Upper lobe of right lung (tissue), 1 donor: ENCODE data around the gene GAN. TPM values are rescaled to one million over a fixed set of nuclear protein-coding genes. Genes with fewer than 3 reads are reported as not detected.

Experiments used
- ATAC-seq: fragments of 200-7000 bp; cut with Tn5 transposase; one replicate; pipeline ENCODE4 v1.9.1; 2020; ENCODE audit warnings: mild to moderate bottlenecking, moderate library complexity
- DNase-seq: peaks from one replicate; pipeline ENCODE4 v3.0.0-alpha.2; 2020
- H3K27ac ChIP-seq: fragments of 200-600 bp; one replicate; pipeline ENCODE4 v1.8.0; 2022
- H3K27me3 ChIP-seq: fragments of 200-600 bp; one replicate; pipeline ENCODE4 v1.8.0; 2022; ENCODE audit warnings: mild to moderate bottlenecking
- H3K36me3 ChIP-seq: fragments of 200-600 bp; one replicate; pipeline ENCODE4 v1.8.0; 2022
- H3K4me1 ChIP-seq: fragments of 200-600 bp; one replicate; pipeline ENCODE4 v1.8.0; 2022
- H3K4me3 ChIP-seq: fragments of 200-600 bp; one replicate; pipeline ENCODE4 v1.8.0; 2022; ENCODE audit warnings: mild to moderate bottlenecking
- H3K9me3 ChIP-seq: fragments of 200-600 bp; one replicate; pipeline ENCODE4 v1.8.0; 2022
- CTCF ChIP-seq: fragments of 200-600 bp; IDR thresholded peaks from one replicate; pipeline ENCODE4 v1.8.0; 2022; ENCODE audit warnings: antibody characterized with exemption
- intact Hi-C: fragments of 100-400 bp; cut with DNase I; formaldehyde crosslinking; loops from one replicate; pipeline ENCODE4 v1.11.0; 2022
- total RNA-seq: library from RNA; stranded (reverse); fragmentation: NEBNext Ultra II Directional; extraction: Animal tissue kit (Norgen Biotek cat#: 25700); gene quantifications from one replicate; pipeline ENCODE4 v1.2.1, GENCODE V29; 2021
- donor health status: DM: no; HTN: yes; CAD: no; lungs with severe emphysema.

Gene GAN
- total RNA-seq, 1 donor from 2014 or later, result 7.3 TPM

GRCh38 chr16:81429045-81429521 is 114.3 kb downstream of the GAN start:
- peak; percentile 75 for ATAC-seq
- H3K27ac ChIP-seq, result no peak overlapping the region

GRCh38 chr16:81431554-81432353 is 117.0 kb downstream of the GAN start:
- peak; percentile 93 for ATAC-seq
- H3K27me3 ChIP-seq, result no peaks in the 10 kb centered on the region
- H3K4me1 ChIP-seq, result no peaks in the 10 kb centered on the region
- no peak overlapping the region for H3K4me3 ChIP-seq
- DNase-seq, result peak; percentile 72
- no peaks in the 10 kb centered on the region for H3K9me3 ChIP-seq
- no peak for TF ChIP-seq CTCF
- no peak overlapping the region for H3K27ac ChIP-seq
- no peaks in the 10 kb centered on the region for H3K36me3 ChIP-seq
- intact Hi-C loops, result no loop called here

More at GRCh38 chr16:81429045-81429521, 114.3 kb downstream of the GAN start:
- intact Hi-C loops, result no loop called here
- H3K36me3 ChIP-seq, result no peaks in the 10 kb centered on the region
- peak; percentile 59 for TF ChIP-seq CTCF
- DNase-seq, result no peak
- no peaks in the 10 kb centered on the region for H3K27me3 ChIP-seq
- H3K4me1 ChIP-seq, result no peaks in the 10 kb centered on the region
- H3K9me3 ChIP-seq, result no peaks in the 10 kb centered on the region
- H3K4me3 ChIP-seq, result no peak overlapping the region

GRCh38 chr16:81432937-81433557 is 118.3 kb downstream of the GAN start:
- intact Hi-C loops, result no loop called here
- no peak overlapping the region for H3K27ac ChIP-seq
- TF ChIP-seq CTCF, result no peak

GRCh38 chr16:81435103-81435502 is 120.3 kb downstream of the GAN start:
- Histone ChIP-seq H3K36me3 (no peaks in the 10 kb centered on the region), H3K4me3 (no peak overlapping the region), H3K4me1 (no peaks in the 10 kb centered on the region), H3K27ac (no peak overlapping the region), H3K9me3 (no peaks in the 10 kb centered on the region), H3K27me3 (no peaks in the 10 kb centered on the region)
- no peak for DNase-seq
- intact Hi-C loops, result no loop called here
- no peak for TF ChIP-seq CTCF
- no peak for ATAC-seq

More at GRCh38 chr16:81432937-81433557, 118.3 kb downstream of the GAN start:
- DNase-seq (no peak), ATAC-seq (no peak)
- no peaks in the 10 kb centered on the region for H3K27me3 ChIP-seq
- no peaks in the 10 kb centered on the region for H3K4me1 ChIP-seq
- H3K36me3 ChIP-seq, result no peaks in the 10 kb centered on the region
- H3K9me3 ChIP-seq, result no peaks in the 10 kb centered on the region
- H3K4me3 ChIP-seq, result no peak overlapping the region

GRCh38 chr16:81435567-81435966 is 120.8 kb downstream of the GAN start:
- no peaks in the 10 kb centered on the region for H3K9me3 ChIP-seq

More at GRCh38 chr16:81435567-81435966, 120.8 kb downstream of the GAN start:
- no peak overlapping the region for H3K4me3 ChIP-seq
- intact Hi-C loops, result no loop called here
- TF ChIP-seq CTCF, result no peak
- no peaks in the 10 kb centered on the region for H3K27me3 ChIP-seq
- H3K4me1 ChIP-seq, result no peaks in the 10 kb centered on the region
- no peak for DNase-seq
- no peak for ATAC-seq
- no peak overlapping the region for H3K27ac ChIP-seq
- H3K36me3 ChIP-seq, result no peaks in the 10 kb centered on the region
